HepG2 (cell line): ENCODE data around the gene RIPOR3. TPM values are rescaled to one million over a fixed set of nuclear protein-coding genes. Genes with fewer than 3 reads are reported as not detected.

Experiments
- ASH2L ChIP-seq: fragments of 300-600, 200-600 bp; sonication (generic); IDR thresholded peaks from 2 replicates; pipeline ENCODE4 v1.7.0; 2017; ENCODE audit warnings: low read depth, mild to moderate bottlenecking, moderate library complexity, mixed read lengths, low read length; ENCODE audit not compliant: insufficient read length
- BRD4 ChIP-seq: sonication (generic); formaldehyde crosslinking; IDR thresholded peaks from 2 replicates; pipeline ENCODE4 v1.4.0; 2020; ENCODE audit warnings: missing genetic modification reagents
- CC2D1A ChIP-seq: sonication (generic); formaldehyde crosslinking; IDR thresholded peaks from 2 replicates; pipeline ENCODE4 v1.8.1; 2023; ENCODE audit warnings: mild to moderate bottlenecking, missing genetic modification reagents
- HMG20A ChIP-seq: IDR thresholded peaks from 2 replicates; pipeline ENCODE4 v1.6.1; 2016; ENCODE audit warnings: borderline replicate concordance
- MED1 ChIP-seq: sonication (generic); formaldehyde crosslinking; IDR thresholded peaks from 2 replicates; pipeline ENCODE4 v1.4.0; 2020; ENCODE audit warnings: missing genetic modification reagents
- NFKB2 ChIP-seq: sonication (generic); formaldehyde crosslinking; IDR thresholded peaks from 2 replicates; pipeline ENCODE4 v1.4.0; 2020; ENCODE audit warnings: missing genetic modification reagents, borderline replicate concordance
- NR1H2 ChIP-seq: sonication (generic); formaldehyde crosslinking; IDR thresholded peaks from 2 replicates; pipeline ENCODE4 v1.8.1; 2022; ENCODE audit warnings: low read depth, missing genetic modification reagents, borderline replicate concordance
- NR3C1 ChIP-seq: sonication (generic); formaldehyde crosslinking; IDR thresholded peaks from 2 replicates; pipeline ENCODE4 v1.4.0; 2020; ENCODE audit warnings: missing genetic modification reagents
- NRL ChIP-seq: sonication (generic); formaldehyde crosslinking; IDR thresholded peaks from 2 replicates; pipeline ENCODE4 v1.5.0; 2020; ENCODE audit warnings: missing genetic modification reagents, mild to moderate bottlenecking, moderate library complexity, borderline replicate concordance
- PAWR ChIP-seq: sonication (generic); formaldehyde crosslinking; IDR thresholded peaks from 2 replicates; pipeline ENCODE4 v1.4.0; 2020; ENCODE audit warnings: missing genetic modification reagents, mild to moderate bottlenecking, borderline replicate concordance
- RAD51 ChIP-seq: fragments of 450-650 bp; IDR thresholded peaks from 2 replicates; pipeline ENCODE4 v1.6.1; 2016; ENCODE audit warnings: borderline replicate concordance
- SOX5 ChIP-seq: IDR thresholded peaks from 2 replicates; pipeline ENCODE4 v1.6.1; 2016; ENCODE audit warnings: borderline replicate concordance
- TCF7 ChIP-seq: sonication (generic); IDR thresholded peaks from 2 replicates; pipeline ENCODE4 v1.6.1; 2016; ENCODE audit warnings: antibody characterized with exemption, low read depth
- ZBTB14 ChIP-seq: sonication (generic); formaldehyde crosslinking; IDR thresholded peaks from 2 replicates; pipeline ENCODE4 v1.4.0; 2020; ENCODE audit warnings: missing genetic modification reagents
- ZHX2 ChIP-seq, 2 experiments: sonication (generic) in 1 of 2; formaldehyde crosslinking in 1 of 2; IDR thresholded peaks; 2 replicates each; pipeline versions ENCODE4 v1.6.1 to v1.9.0; 2014 to 2022; ENCODE audit warnings: antibody characterized with exemption in 1 of 2, borderline replicate concordance in 1 of 2, inconsistent platforms in 1 of 2, low read depth in 1 of 2, missing genetic modification reagents in 1 of 2
- ZNF3 ChIP-seq: IDR thresholded peaks from 2 replicates; pipeline ENCODE4 v1.7.0; 2017; ENCODE audit warnings: inconsistent platforms
- ZNF326 ChIP-seq: sonication (generic); formaldehyde crosslinking; IDR thresholded peaks from 2 replicates; pipeline ENCODE4 v1.4.0; 2020; ENCODE audit warnings: missing genetic modification reagents, borderline replicate concordance
- ZNF343 ChIP-seq: sonication (generic); formaldehyde crosslinking; IDR thresholded peaks from 2 replicates; pipeline ENCODE4 v1.4.0; 2020; ENCODE audit warnings: mild to moderate bottlenecking, missing genetic modification reagents
- ZNF550 ChIP-seq: sonication (generic); formaldehyde crosslinking; IDR thresholded peaks from 2 replicates; pipeline ENCODE4 v1.4.0; 2020; ENCODE audit warnings: mild to moderate bottlenecking, missing genetic modification reagents, borderline replicate concordance
- ZNF557 ChIP-seq: sonication (generic); formaldehyde crosslinking; IDR thresholded peaks from 2 replicates; pipeline ENCODE4 v1.4.0; 2020; ENCODE audit warnings: missing genetic modification reagents
- polyA plus RNA-seq, 8 experiments: library from polyadenylated mRNA; depleted of rRNA in 3 of 8; stranded (reverse) in 7 of 8; unstranded in 1 of 8; fragments of >200 nt; fragmentation: Illumina TruSeq in 4 of 8; extraction: Trizol in 4 of 8; gene quantifications; 2 replicates each; pipeline versions ENCODE4 v1.2.1 to v1.2.3, GENCODE V29; 2011 to 2016; ENCODE audit warnings: low read depth in 4 of 8, missing spikeins in 1 of 8, mixed read lengths in 1 of 8; ENCODE audit not compliant: insufficient read depth in 1 of 8
- total RNA-seq, 5 experiments: library from RNA; depleted of rRNA; stranded (reverse); fragments of >200 nt; fragmentation: Illumina TruSeq; extraction: Trizol; gene quantifications; 2 replicates each; pipeline ENCODE4 v1.2.3, GENCODE V29; 2016; ENCODE audit warnings: low read depth in 1 of 5
- TF ChIP-seq, protein P1 (sequence below): sonication (generic); formaldehyde crosslinking; IDR thresholded peaks from 2 replicates; pipeline ENCODE4 v1.4.0; 2020; ENCODE audit warnings: mild to moderate bottlenecking, missing genetic modification reagents

The RIPOR3 gene
- total and polyA plus RNA-seq, 2 of the 13 experiments (the other 11 are each of a cell fraction or from before 2014, with no cell fraction given) = 0.18 TPM; not detected in 1

GRCh38 chr20:50625986-50626677, 65.2 kb downstream of the RIPOR3 start (continued):
- TF ChIP-seq ZBTB14 (CRISPR knock-in tag) (no peak), SOX5 (CRISPR knock-in tag) (no peak), NRL (CRISPR knock-in tag) (peak; percentile 49; the same call in 1 of the 2 replicates), BRD4 (CRISPR knock-in tag) (no peak), ZNF557 (CRISPR knock-in tag) (no peak), NR3C1 (0 out of 2 replicates have a peak, but pooled peaks have one; percentile 40), ASH2L (no peak), HMG20A (CRISPR knock-in tag) (no peak), ZNF343 (CRISPR knock-in tag) (no peak; the same call in 1 of the 2 replicates), RAD51 (no peak), ZNF3 (CRISPR knock-in tag) (no peak), PAWR (CRISPR knock-in tag) (no peak), CC2D1A (CRISPR knock-in tag) (no peak), ZNF550 (CRISPR knock-in tag) (no peak), NR1H2 (CRISPR knock-in tag) (no peak), MED1 (CRISPR knock-in tag) (peak; percentile 39; the same call in 1 of the 2 replicates), ZHX2 (IDR thresholded peaks at IDR 0.05; ENCODE audit: low read depth) (peak; percentile 29; the same call in 1 of the 2 replicates), ZHX2 (CRISPR knock-in tag; IDR thresholded peaks at IDR 0.05; ENCODE audit: borderline replicate concordance) (no peak), ZNF326 (no peak), TCF7 (no peak), NFKB2 (CRISPR knock-in tag) (peak; percentile 72; the same call in 1 of the 2 replicates)
- TF ChIP-seq, protein P1, sequence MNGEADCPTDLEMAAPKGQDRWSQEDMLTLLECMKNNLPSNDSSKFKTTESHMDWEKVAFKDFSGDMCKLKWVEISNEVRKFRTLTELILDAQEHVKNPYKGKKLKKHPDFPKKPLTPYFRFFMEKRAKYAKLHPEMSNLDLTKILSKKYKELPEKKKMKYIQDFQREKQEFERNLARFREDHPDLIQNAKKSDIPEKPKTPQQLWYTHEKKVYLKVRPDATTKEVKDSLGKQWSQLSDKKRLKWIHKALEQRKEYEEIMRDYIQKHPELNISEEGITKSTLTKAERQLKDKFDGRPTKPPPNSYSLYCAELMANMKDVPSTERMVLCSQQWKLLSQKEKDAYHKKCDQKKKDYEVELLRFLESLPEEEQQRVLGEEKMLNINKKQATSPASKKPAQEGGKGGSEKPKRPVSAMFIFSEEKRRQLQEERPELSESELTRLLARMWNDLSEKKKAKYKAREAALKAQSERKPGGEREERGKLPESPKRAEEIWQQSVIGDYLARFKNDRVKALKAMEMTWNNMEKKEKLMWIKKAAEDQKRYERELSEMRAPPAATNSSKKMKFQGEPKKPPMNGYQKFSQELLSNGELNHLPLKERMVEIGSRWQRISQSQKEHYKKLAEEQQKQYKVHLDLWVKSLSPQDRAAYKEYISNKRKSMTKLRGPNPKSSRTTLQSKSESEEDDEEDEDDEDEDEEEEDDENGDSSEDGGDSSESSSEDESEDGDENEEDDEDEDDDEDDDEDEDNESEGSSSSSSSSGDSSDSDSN (CRISPR knock-in tag) = no peak
